Peyer's patch (tissue), 4 donors: Measurements from ENCODE around the gene ZKSCAN5.

Experiments used
- POLR2A ChIP-seq, 2 donors: fragments of 450-650 bp; IDR thresholded peaks; one replicate each; pipeline ENCODE4 v1.5.1; 2017; ENCODE audit warnings: antibody characterized with exemption in 2 of 2, mild to moderate bottlenecking in 2 of 2, moderate library complexity in 2 of 2
- TF ChIP-seq, protein P1 (sequence below), 6 experiments: fragments of 450-650 bp in 4 of 6; fragments of 200-600 bp in 2 of 6; sonication (generic) in 1 of 6; IDR thresholded peaks; one replicate each; pipeline ENCODE4 v1.5.1; 2017 to 2019; ENCODE audit warnings: antibody characterized with exemption in 6 of 6, mild to moderate bottlenecking in 3 of 6, moderate library complexity in 1 of 6

DNA sequence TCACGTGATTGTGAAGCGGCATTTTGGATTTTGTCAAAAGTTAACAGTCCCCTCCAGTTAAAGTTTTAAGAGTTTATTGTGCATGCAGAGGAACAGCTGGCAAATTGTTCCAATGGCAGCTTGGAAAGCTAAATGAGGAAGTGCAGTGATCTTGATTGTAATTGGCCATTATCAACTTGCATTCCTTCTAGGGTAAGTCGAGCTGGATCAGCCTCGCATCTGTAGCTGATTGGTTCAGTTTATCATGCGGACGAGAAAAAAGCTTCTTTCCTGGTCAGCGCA lies 31.2 kb upstream of the ZKSCAN5 start:
- TF ChIP-seq, protein P1, sequence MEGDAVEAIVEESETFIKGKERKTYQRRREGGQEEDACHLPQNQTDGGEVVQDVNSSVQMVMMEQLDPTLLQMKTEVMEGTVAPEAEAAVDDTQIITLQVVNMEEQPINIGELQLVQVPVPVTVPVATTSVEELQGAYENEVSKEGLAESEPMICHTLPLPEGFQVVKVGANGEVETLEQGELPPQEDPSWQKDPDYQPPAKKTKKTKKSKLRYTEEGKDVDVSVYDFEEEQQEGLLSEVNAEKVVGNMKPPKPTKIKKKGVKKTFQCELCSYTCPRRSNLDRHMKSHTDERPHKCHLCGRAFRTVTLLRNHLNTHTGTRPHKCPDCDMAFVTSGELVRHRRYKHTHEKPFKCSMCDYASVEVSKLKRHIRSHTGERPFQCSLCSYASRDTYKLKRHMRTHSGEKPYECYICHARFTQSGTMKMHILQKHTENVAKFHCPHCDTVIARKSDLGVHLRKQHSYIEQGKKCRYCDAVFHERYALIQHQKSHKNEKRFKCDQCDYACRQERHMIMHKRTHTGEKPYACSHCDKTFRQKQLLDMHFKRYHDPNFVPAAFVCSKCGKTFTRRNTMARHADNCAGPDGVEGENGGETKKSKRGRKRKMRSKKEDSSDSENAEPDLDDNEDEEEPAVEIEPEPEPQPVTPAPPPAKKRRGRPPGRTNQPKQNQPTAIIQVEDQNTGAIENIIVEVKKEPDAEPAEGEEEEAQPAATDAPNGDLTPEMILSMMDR (IDR thresholded peaks at IDR 0.05) = no peak
- TF ChIP-seq POLR2A (IDR thresholded peaks at IDR 0.05) = no peak
